Liver (tissue), 3 donors: Measurements from ENCODE around the gene CSTF3.
"Not testable (repeated sequence)": the region's sequence is repeated elsewhere in the genome, so short reads cannot be mapped to it uniquely, and the experiment has no call there.

Experiments used
- ATF3 ChIP-seq: IDR thresholded peaks from 2 replicates; pipeline ENCODE4 v1.6.1; 2016; ENCODE audit warnings: antibody characterized with exemption
- CTCF ChIP-seq: fragments of 150-350 bp; IDR thresholded peaks from 2 replicates; pipeline ENCODE4 v1.5.1; 2017; ENCODE audit warnings: improper control_type of control experiment, low read depth, low read length; ENCODE audit not compliant: missing input control
- FOXA2 ChIP-seq: IDR thresholded peaks from 2 replicates; pipeline ENCODE4 v1.6.1; 2016; ENCODE audit warnings: antibody characterized with exemption
- MAX ChIP-seq: IDR thresholded peaks from 2 replicates; pipeline ENCODE4 v1.6.1; 2016; ENCODE audit warnings: antibody characterized with exemption
- RAD21 ChIP-seq, 2 donors: IDR thresholded peaks; 2 replicates each; pipeline ENCODE4 v1.6.1; 2016; ENCODE audit warnings: antibody characterized with exemption in 2 of 2, mild to moderate bottlenecking in 2 of 2
- REST ChIP-seq: IDR thresholded peaks from 2 replicates; pipeline ENCODE4 v1.6.1; 2016; ENCODE audit warnings: antibody characterized with exemption, mild to moderate bottlenecking
- RXRA ChIP-seq, 2 donors: IDR thresholded peaks; 2 replicates each; pipeline ENCODE4 v1.6.1; 2017 to 2018; ENCODE audit warnings: antibody characterized with exemption in 2 of 2, mild to moderate bottlenecking in 1 of 2
- SP1 ChIP-seq: IDR thresholded peaks from 2 replicates; pipeline ENCODE4 v1.6.1; 2018; ENCODE audit warnings: antibody characterized with exemption, mild to moderate bottlenecking
- TAF1 ChIP-seq: conservative IDR thresholded peaks from 2 replicates; pipeline ENCODE4 v1.6.1; 2016; ENCODE audit warnings: antibody characterized with exemption, mild to moderate bottlenecking
- donor health status: healthy.
- donor health status: healthy.

- not testable (repeated sequence) for TF ChIP-seq RXRA (IDR thresholded peaks at IDR 0.05); REST; MAX; TAF1; CTCF; RAD21 (IDR thresholded peaks at IDR 0.05); SP1; FOXA2; ATF3
These were observed 15.5 kb upstream of the CSTF3 start for GRCh38 chr11:33176760-33177159.
